MV-4-11 (cell line): ENCODE results near the gene HYDIN.

Experiments
- DNase-seq: peaks from one replicate; lab custom pipeline; 2025; lab: John Stamatoyannopoulos, UW

HYDIN gene

GRCh38 chr16:70788668-70789594 lies 441.6 kb downstream of the HYDIN start:
- no peak for DNase-seq

- DNase-seq: no peak
These were observed 444.3 kb downstream of the HYDIN start for GRCh38 chr16:70786020-70786755.

- no peak for DNase-seq
These were observed 445.6 kb downstream of the HYDIN start for GRCh38 chr16:70784692-70785555.

- DNase-seq: no peak
These were observed 448.3 kb downstream of the HYDIN start for GRCh38 chr16:70782237-70782636.

DNA sequence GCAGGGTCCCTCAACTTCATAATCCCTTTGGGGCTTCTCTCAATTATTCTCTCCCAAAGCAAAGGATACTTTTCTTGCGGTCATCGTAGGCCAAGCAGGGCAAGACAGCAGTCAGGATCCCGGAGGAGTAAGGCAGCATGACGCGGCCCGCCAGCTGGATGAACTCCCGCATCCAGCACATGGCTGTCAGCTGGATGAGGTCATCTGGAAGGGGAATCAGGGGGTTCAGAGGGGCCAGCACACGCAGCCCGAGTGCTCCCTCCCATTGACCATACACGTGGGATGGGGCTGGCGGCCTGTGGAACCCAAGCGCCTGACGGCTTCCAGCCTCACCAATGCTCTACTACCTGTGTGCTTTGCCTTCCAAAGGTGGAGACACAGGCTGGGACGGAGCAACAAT lies 448.7 kb downstream of the HYDIN start:
- DNase-seq: no peak

GRCh38 chr16:70780546-70780945 lies 450.0 kb downstream of the HYDIN start:
- no peak for DNase-seq

- no peak for DNase-seq
These were observed 451.2 kb downstream of the HYDIN start for GRCh38 chr16:70779361-70779760.

- DNase-seq: no peak
These were observed 451.6 kb downstream of the HYDIN start for GRCh38 chr16:70778901-70779309.

DNA sequence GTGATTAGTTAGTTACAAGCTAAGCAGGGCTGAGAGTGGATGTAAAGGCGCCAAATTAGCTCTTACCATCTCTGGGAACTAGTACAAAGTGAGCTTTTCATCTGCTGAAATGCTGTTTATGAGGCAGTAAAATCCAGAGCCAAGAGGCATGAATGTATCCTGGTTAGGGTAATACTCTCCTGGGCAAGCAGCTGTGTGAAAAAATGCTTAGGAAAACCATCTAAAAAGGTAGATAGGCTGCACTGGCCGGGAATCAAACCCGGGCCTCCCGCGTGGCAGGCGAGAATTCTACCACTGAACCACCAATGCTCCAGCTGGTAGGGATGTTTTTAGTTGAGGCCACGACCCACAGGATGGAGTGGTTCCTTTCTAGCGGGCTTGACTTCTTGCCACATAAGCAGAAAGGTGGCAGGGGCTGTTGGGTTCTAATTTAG lies 452.5 kb downstream of the HYDIN start:
- DNase-seq: no peak

DNA sequence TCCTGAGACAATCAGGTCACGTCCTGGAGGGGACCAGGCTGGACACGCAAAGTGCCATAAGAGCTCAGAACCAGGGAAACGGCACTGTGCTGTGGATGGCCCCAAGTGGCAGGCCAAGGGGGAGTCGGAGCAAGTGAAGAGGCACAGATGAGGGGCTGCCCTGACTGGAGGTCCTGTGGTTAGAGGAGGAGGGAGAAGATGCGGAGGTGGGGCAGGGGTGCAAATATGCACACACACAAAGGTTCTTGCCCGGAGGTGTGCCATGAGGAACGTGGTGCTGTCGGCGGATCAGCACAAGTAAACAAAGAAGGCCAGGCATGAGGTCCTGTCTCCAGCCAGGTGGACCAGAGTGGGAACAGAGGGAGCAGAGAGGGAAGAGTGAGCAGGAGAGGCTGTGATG lies 453.0 kb downstream of the HYDIN start:
- DNase-seq: no peak

- DNase-seq: no peak
These were observed 455.1 kb downstream of the HYDIN start for GRCh38 chr16:70775399-70775798.

DNA sequence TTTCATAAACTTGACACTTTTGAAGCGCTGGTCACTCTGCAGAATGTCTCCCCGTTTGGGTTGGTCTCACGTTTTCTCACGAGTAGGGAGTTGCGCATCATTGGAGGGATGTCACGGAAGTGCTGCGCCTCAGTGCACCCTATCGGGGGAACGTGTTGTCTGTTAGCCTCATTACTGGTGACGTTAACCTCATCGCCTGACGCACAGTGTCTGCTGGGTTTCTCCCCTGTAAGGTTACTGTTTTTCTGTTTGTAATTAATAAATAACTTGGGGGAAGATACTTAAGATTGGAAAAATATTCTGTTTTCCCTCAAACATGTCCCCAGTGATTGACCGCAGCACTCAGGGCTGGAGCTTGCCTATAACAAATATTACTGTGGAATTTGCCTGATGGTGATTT lies 456.3 kb downstream of the HYDIN start:
- DNase-seq: no peak

DNA sequence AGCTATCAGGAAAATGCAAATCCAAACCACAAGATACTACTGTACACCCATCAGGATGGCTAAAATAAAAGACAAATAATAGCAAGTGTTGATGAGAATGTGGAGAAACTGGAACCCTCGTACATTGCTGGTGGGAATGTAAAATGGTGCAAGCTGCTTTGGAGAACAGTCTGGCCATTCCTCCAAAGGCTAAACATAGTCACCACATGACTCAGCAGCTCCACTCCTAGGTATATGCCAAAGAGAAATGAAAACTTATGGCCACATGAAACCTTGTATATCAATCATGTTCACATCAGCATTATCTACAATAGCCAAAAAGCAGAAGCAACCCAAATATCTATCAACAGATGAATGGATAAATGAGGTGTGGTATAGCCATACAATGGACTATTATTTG lies 458.0 kb downstream of the HYDIN start:
- no peak for DNase-seq

- DNase-seq: peak; percentile 25
These were observed 459.6 kb downstream of the HYDIN start for GRCh38 chr16:70770626-70771552.

DNA sequence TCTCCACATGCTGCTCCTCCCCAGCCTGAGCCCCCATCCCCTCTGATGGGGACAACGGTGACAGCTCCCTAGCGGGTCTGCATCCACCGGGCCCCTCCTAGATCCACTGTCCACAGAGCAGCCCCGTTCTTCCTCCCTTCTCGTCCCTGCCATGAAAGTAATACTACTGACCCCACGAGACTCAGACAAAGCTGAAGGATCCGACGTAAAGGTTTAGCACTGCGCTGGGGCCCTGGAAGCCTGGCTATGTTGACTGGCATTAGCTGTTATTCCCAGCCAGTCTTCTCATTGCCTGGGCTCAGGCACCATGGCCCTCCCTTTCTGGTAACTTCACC lies 460.3 kb downstream of the HYDIN start:
- DNase-seq: no peak

- no peak for DNase-seq
These were observed 460.8 kb downstream of the HYDIN start for GRCh38 chr16:70769761-70770160.

DNA sequence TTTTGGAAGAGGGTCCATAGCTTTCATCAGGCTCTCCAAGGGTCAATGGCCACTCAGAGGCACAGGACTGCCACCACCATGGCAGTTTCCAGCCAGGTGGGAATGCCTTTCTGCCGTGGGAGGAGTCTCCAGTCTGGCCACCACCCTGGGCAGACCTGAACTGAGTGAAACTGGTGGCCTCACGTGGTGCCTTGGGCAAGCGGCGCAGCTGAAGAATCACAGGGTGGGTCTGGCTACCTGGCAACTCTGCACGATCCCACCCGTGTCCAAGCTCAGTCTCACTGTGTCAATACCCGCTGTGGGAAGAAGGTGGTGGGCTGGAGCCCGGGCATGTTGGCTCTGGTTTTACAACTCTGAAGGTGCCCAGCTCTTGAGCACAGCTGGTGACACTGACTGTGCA lies 461.4 kb downstream of the HYDIN start:
- no peak for DNase-seq

- DNase-seq: no peak
These were observed 462.3 kb downstream of the HYDIN start for GRCh38 chr16:70768203-70768580.

- DNase-seq: no peak
These were observed 462.9 kb downstream of the HYDIN start for GRCh38 chr16:70767377-70768202.

- no peak for DNase-seq
These were observed 463.9 kb downstream of the HYDIN start for GRCh38 chr16:70766658-70767057.
